GM12874 (cell line): ENCODE measurements around the gene POMT1.

Experiments used
- CTCF ChIP-seq: IDR thresholded peaks from 2 replicates; pipeline ENCODE4 v1.5.1; 2011; ENCODE audit warnings: low read depth, mild to moderate bottlenecking, control low read depth, low read length, moderate library complexity; ENCODE audit not compliant: insufficient read depth

The POMT1 gene

GRCh38 chr9:131530546-131530919 is 27.8 kb downstream of the POMT1 start:
- peak; percentile 27; the same call in 1 of the 2 replicates for TF ChIP-seq CTCF

- 0 out of 2 replicates have a peak, but pooled peaks have one; percentile 1 for TF ChIP-seq CTCF
These were observed 28.5 kb downstream of the POMT1 start, which contains the start of gene UCK1 for GRCh38 chr9:131530920-131531832. Gene UCK1 (minus strand): TSS chr9:131531263. CDS start chr9:131531174, 89 bp downstream.

GRCh38 chr9:131534721-131535237 is 32.1 kb downstream of the POMT1 start:
- TF ChIP-seq CTCF: no peak

- TF ChIP-seq CTCF: no peak
These were observed 35.2 kb downstream of the POMT1 start for GRCh38 chr9:131537946-131538345.

GRCh38 chr9:131539223-131539923 is 36.7 kb downstream of the POMT1 start:
- TF ChIP-seq CTCF: no peak

- TF ChIP-seq CTCF: no peak
These were observed 40.4 kb downstream of the POMT1 start for GRCh38 chr9:131543141-131543540.
